Measurements from ENCODE around the gene TXLNA. TPM values are rescaled to one million over a fixed set of nuclear protein-coding genes. Genes with fewer than 3 reads are reported as not detected.

The TXLNA gene
- polyA plus RNA-seq, 1 donor (not counting 4 experiments of a cell fraction or from before 2014, with no cell fraction given), result 20.0 TPM

DNA sequence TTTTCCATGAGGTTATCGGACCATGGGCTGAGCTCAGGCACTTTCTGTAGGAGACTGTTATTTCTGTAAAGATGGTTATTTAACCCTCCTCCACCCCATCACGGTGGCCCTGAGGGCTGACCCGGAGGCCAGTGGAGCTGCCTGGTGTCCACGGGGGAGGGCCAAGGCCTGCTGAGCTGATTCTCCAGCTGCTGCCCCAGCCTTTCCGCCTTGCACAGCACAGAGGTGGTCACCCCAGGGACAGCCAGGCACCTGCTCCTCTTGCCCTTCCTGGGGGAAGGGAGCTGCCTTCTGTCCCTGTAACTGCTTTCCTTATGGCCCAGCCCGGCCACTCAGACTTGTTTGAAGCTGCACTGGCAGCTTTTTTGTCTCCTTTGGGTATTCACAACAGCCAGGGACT lies 18.4 kb downstream of the TXLNA start:
- no peaks in the 10 kb centered on the region for H4K20me1 ChIP-seq (ENCODE audit: control insufficient read depth, extremely low read depth, insufficient read depth, low read length)
- H3K79me2 ChIP-seq (ENCODE audit: control insufficient read depth, insufficient read depth, low read length), result no peaks in the 10 kb centered on the region
- TF ChIP-seq EZH2 (IDR thresholded peaks at IDR 0.05; ENCODE audit: low read length), result no peak
- TF ChIP-seq CTCF (optimal IDR thresholded peaks at IDR 0.05 in 1 of 3, IDR thresholded peaks at IDR 0.05 in 1 of 3, conservative IDR thresholded peaks at IDR 0.05 in 1 of 3; ENCODE audit: extremely low read depth in 1 of 3, insufficient read depth in 2 of 3, low read length in 3 of 3), result no peak
- FAIRE-seq (no peak), DNase-seq (ENCODE audit: low read depth, low spot score) (no peak)
- no peaks in the 10 kb centered on the region for H3K9me1 ChIP-seq (ENCODE audit: control insufficient read depth, extremely low read depth, insufficient read depth, low read length)
- no peaks in the 10 kb centered on the region for H3K9me3 ChIP-seq (ENCODE audit: control insufficient read depth, low read depth, low read length)
- H3K9ac ChIP-seq (ENCODE audit: control insufficient read depth, extremely low read depth, insufficient read depth, low read length), result no peak overlapping the region
- no peak overlapping the region for H2AFZ ChIP-seq (ENCODE audit: control insufficient read depth, low read length)
- no peak overlapping the region for H3K4me3 ChIP-seq (ENCODE audit: control insufficient read depth in 2 of 3, extremely low read depth in 1 of 3, insufficient read depth in 2 of 3, low read depth in 1 of 3, low read length in 3 of 3)
- no peak overlapping the region for H3K4me2 ChIP-seq (ENCODE audit: control insufficient read depth, extremely low read depth, insufficient read depth, low read depth, low read length)
- peaks cover 26 to 39% of the 10 kb centered on the region in 2 experiments for H3K36me3 ChIP-seq (ENCODE audit: control insufficient read depth in 2 of 2, extremely low read depth in 1 of 2, insufficient read depth in 2 of 2, low read length in 2 of 2)
- H3K27me3 ChIP-seq (ENCODE audit: control insufficient read depth, extremely low read depth, insufficient read depth, low read length), result no peaks in the 10 kb centered on the region
- H3K27ac ChIP-seq (ENCODE audit: control insufficient read depth, insufficient read depth, low read length), result no peak overlapping the region
- dilution Hi-C loops (cut with MboI; ENCODE audit: extremely low pct_ligation_motif_present, low sequenced_read_pairs), result no loop called here
- H3K4me1 ChIP-seq (ENCODE audit: control insufficient read depth, extremely low read depth, insufficient read depth, low read length), result peaks cover 14% of the 10 kb centered on the region

DNA sequence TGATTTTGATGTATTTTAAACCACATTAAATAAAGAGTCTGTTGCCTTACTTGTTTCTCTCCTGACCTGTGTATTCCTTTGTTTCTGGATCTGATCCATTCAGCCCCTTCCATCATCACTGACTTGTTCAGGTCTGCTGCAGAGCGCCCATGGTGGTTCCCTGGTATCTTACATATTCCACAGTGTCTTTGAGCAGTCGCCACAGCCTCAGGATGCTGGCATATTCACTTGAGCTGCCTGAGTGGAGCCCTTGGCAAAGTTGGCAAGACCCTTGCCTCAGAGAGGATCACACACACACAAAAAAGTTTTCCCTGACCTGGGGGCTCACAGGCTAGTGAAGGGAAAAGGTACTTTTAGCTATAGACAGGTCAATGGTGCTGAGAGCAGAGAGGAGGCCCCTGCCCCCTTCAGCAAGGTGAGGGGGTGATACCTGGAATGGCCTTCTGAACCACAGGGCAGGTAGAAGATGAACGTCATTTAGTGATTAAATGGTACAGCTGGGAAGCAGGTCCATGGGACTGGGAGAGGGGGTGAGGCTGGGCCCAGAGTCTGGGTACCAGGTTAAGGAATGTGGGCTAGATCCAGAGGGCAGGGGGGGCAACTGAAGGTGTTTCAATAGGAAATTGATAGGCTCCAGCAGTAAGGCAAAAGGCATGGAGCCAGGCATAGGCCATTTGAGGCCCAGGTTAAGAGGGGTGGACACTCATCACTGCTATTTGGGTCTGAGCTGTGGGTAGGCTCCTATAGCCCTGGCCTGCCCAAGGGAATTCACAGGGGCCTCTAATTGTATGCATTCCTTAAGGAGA lies 19.0 kb downstream of the TXLNA start:
- FAIRE-seq (no peak), DNase-seq (ENCODE audit: low read depth, low spot score) (no peak)
- TF ChIP-seq EZH2 (IDR thresholded peaks at IDR 0.05; ENCODE audit: low read length), result no peak
- TF ChIP-seq CTCF (optimal IDR thresholded peaks at IDR 0.05 in 1 of 3, IDR thresholded peaks at IDR 0.05 in 1 of 3, conservative IDR thresholded peaks at IDR 0.05 in 1 of 3; ENCODE audit: extremely low read depth in 1 of 3, insufficient read depth in 2 of 3, low read length in 3 of 3), result no peak
- H3K27me3 ChIP-seq (ENCODE audit: control insufficient read depth, extremely low read depth, insufficient read depth, low read length), result no peaks in the 10 kb centered on the region
- H3K79me2 ChIP-seq (ENCODE audit: control insufficient read depth, insufficient read depth, low read length), result no peaks in the 10 kb centered on the region
- no peak overlapping the region for H3K9ac ChIP-seq (ENCODE audit: control insufficient read depth, extremely low read depth, insufficient read depth, low read length)
- H3K36me3 ChIP-seq (ENCODE audit: control insufficient read depth in 2 of 2, extremely low read depth in 1 of 2, insufficient read depth in 2 of 2, low read length in 2 of 2), result peaks cover 25 to 33% of the 10 kb centered on the region in 2 experiments
- no peaks in the 10 kb centered on the region for H4K20me1 ChIP-seq (ENCODE audit: control insufficient read depth, extremely low read depth, insufficient read depth, low read length)
- H3K9me3 ChIP-seq (ENCODE audit: control insufficient read depth, low read depth, low read length), result no peaks in the 10 kb centered on the region
- H3K9me1 ChIP-seq (ENCODE audit: control insufficient read depth, extremely low read depth, insufficient read depth, low read length), result no peaks in the 10 kb centered on the region
- peaks cover 14% of the 10 kb centered on the region for H3K4me1 ChIP-seq (ENCODE audit: control insufficient read depth, extremely low read depth, insufficient read depth, low read length)
- H3K27ac ChIP-seq (ENCODE audit: control insufficient read depth, insufficient read depth, low read length), result no peak overlapping the region
- no peak overlapping the region for H3K4me2 ChIP-seq (ENCODE audit: control insufficient read depth, extremely low read depth, insufficient read depth, low read depth, low read length)
- H3K4me3 ChIP-seq (ENCODE audit: control insufficient read depth in 2 of 3, extremely low read depth in 1 of 3, insufficient read depth in 2 of 3, low read depth in 1 of 3, low read length in 3 of 3), result no peak overlapping the region
- no peak overlapping the region for H2AFZ ChIP-seq (ENCODE audit: control insufficient read depth, low read length)
- dilution Hi-C loops (cut with MboI; ENCODE audit: extremely low pct_ligation_motif_present, low sequenced_read_pairs), result no loop called here

Measured in keratinocyte (primary cell).